Trophoblast cell (in vitro differentiated cells and primary cell): ENCODE results near the gene TIGAR.

ENCODE experiments used
- DNase-seq, 2 donors: peaks; one replicate each; pipeline ENCODE4 v3.0.0-alpha.2; 2016
- H2AFZ ChIP-seq: 2 replicates; pipeline ENCODE4 v1.6.1; 2013; ENCODE audit warnings: low read length, moderate library complexity, mild to moderate bottlenecking; ENCODE audit not compliant: insufficient read depth, poor library complexity
- H2AK5ac ChIP-seq: 2 replicates; pipeline ENCODE4 v1.6.1; 2013; ENCODE audit warnings: mild to moderate bottlenecking, low read length
- H2BK120ac ChIP-seq: 2 replicates; pipeline ENCODE4 v1.6.1; 2013; ENCODE audit warnings: low read length, mild to moderate bottlenecking, moderate library complexity; ENCODE audit not compliant: insufficient read depth, poor library complexity
- H2BK12ac ChIP-seq: 2 replicates; pipeline ENCODE4 v1.6.1; 2013; ENCODE audit warnings: mild to moderate bottlenecking, low read length, moderate library complexity
- H2BK5ac ChIP-seq: 2 replicates; pipeline ENCODE4 v1.6.1; 2013; ENCODE audit warnings: low read length, low read depth, moderate library complexity, mild to moderate bottlenecking; ENCODE audit not compliant: poor library complexity
- H3K14ac ChIP-seq: 2 replicates; pipeline ENCODE4 v1.6.1; 2013; ENCODE audit warnings: mild to moderate bottlenecking, low read length
- H3K18ac ChIP-seq: 2 replicates; pipeline ENCODE4 v1.6.1; 2013; ENCODE audit warnings: mild to moderate bottlenecking, low read length
- H3K23ac ChIP-seq: 2 replicates; pipeline ENCODE4 v1.6.1; 2013; ENCODE audit warnings: low read length
- H3K27ac ChIP-seq: 2 replicates; pipeline ENCODE4 v1.5.1; 2013; ENCODE audit warnings: low read depth, mild to moderate bottlenecking, inconsistent platforms, low read length, moderate library complexity
- H3K27me3 ChIP-seq: 2 replicates; pipeline ENCODE4 v1.6.1; 2013; ENCODE audit warnings: inconsistent platforms, mild to moderate bottlenecking, low read length, moderate library complexity; ENCODE audit not compliant: insufficient read depth
- H3K36me3 ChIP-seq, 2 experiments: 1 replicate in 1 of 2; 2 replicates in 1 of 2; pipeline ENCODE4 v1.6.1; 2013; ENCODE audit warnings: low read length in 2 of 2, mild to moderate bottlenecking in 2 of 2, moderate library complexity in 1 of 2; ENCODE audit not compliant: insufficient read depth in 2 of 2, control insufficient read depth in 1 of 2
- H3K4ac ChIP-seq: 2 replicates; pipeline ENCODE4 v1.6.1; 2013; ENCODE audit warnings: low read depth, mild to moderate bottlenecking, low read length, moderate library complexity
- H3K4me1 ChIP-seq, 2 experiments: 1 replicate in 1 of 2; 2 replicates in 1 of 2; pipeline ENCODE4 v1.6.1; 2013; ENCODE audit warnings: low read length in 2 of 2, mild to moderate bottlenecking in 2 of 2, moderate library complexity in 1 of 2; ENCODE audit not compliant: insufficient read depth in 2 of 2, control insufficient read depth in 1 of 2
- H3K4me2 ChIP-seq: 2 replicates; pipeline ENCODE4 v1.6.1; 2013; ENCODE audit warnings: inconsistent platforms, mild to moderate bottlenecking, low read length, moderate library complexity
- H3K4me3 ChIP-seq: 2 replicates; pipeline ENCODE4 v1.5.1; 2013; ENCODE audit warnings: mild to moderate bottlenecking, low read depth, low read length, inconsistent platforms
- H3K79me1 ChIP-seq: one replicate; pipeline ENCODE4 v1.6.1; 2013; ENCODE audit warnings: low read length
- H3K79me2 ChIP-seq: 2 replicates; pipeline ENCODE4 v1.6.1; 2013; ENCODE audit warnings: low read length, mild to moderate bottlenecking; ENCODE audit not compliant: control insufficient read depth, insufficient read depth, poor library complexity
- H3K9ac ChIP-seq: 2 replicates; pipeline ENCODE4 v1.6.1; 2013; ENCODE audit warnings: mild to moderate bottlenecking, low read length
- H3K9me3 ChIP-seq: 2 replicates; pipeline ENCODE4 v1.6.1; 2013; ENCODE audit warnings: low read depth, mild to moderate bottlenecking, control low read depth, inconsistent platforms, low read length; ENCODE audit not compliant: insufficient read depth
- H4K12ac ChIP-seq: 2 replicates; pipeline ENCODE4 v1.6.1; 2013; ENCODE audit warnings: low read depth, mild to moderate bottlenecking, low read length, moderate library complexity
- H4K8ac ChIP-seq: 2 replicates; pipeline ENCODE4 v1.6.1; 2013; ENCODE audit warnings: low read depth, mild to moderate bottlenecking, low read length, moderate library complexity
- H4K91ac ChIP-seq: one replicate; pipeline ENCODE4 v1.6.1; 2013; ENCODE audit warnings: low read depth, mild to moderate bottlenecking, low read length, moderate library complexity
- WGBS: extraction: QIAGEN DNeasy Blood & Tissue Kit; methylation state at CpG from one replicate; pipeline ENCODE4 v1.1.7; 2013; ENCODE audit warnings: missing lambda C conversion rate; ENCODE audit not compliant: insufficient read length, insufficient coverage; ENCODE audit errors: extremely low coverage; 5-methylcytosine and 5-hydroxymethylcytosine counted together

The TIGAR gene

GRCh38 chr12:4273652-4274395 is 47.2 kb upstream of the TIGAR start, which contains the start of gene CCND2:
Gene CCND2, plus strand, starts transcription at chr12:4273762. Its CDS starts 279 bp downstream, at chr12:4274041.
- H4K12ac ChIP-seq, result peak within 1 kb of the TSS; percentile 6
- no peak for DNase-seq
- H2BK12ac ChIP-seq, result peak within 1 kb of the TSS; percentile 74
- peaks cover 24% of the 10 kb centered on the region for H3K27me3 ChIP-seq
- H3K9me3 ChIP-seq, result peaks cover 1% of the 10 kb centered on the region
- H2BK5ac ChIP-seq, result peak within 1 kb of the TSS; percentile 42
- WGBS, result no CpG with 5 or more reads among the region's 52 CpGs
- H2AK5ac ChIP-seq, result no peak within 1 kb of the TSS
- H3K14ac ChIP-seq, result peak within 1 kb of the TSS; percentile 90
- peak within 1 kb of the TSS; percentile 76 for H4K8ac ChIP-seq
- H3K4me2 ChIP-seq, result peak within 1 kb of the TSS; percentile 94
- H3K23ac ChIP-seq, result no peak within 1 kb of the TSS
- H3K4me3 ChIP-seq, result peak within 1 kb of the TSS; percentile 96
- H3K9ac ChIP-seq, result peak within 1 kb of the TSS; percentile 83
- H4K91ac ChIP-seq, result peak within 1 kb of the TSS; percentile 89
- peaks cover 24 to 42% of the 10 kb centered on the region in 2 experiments for H3K4me1 ChIP-seq
- H3K4ac ChIP-seq, result peak within 1 kb of the TSS; percentile 59
- peaks cover 15% of the 10 kb centered on the region for H3K79me2 ChIP-seq
- peaks cover 41% of the 10 kb centered on the region for H3K79me1 ChIP-seq
- H2AFZ ChIP-seq, result peak within 1 kb of the TSS; percentile 42
- peak within 1 kb of the TSS; percentile 71 for H3K18ac ChIP-seq
- H3K27ac ChIP-seq, result peak within 1 kb of the TSS; percentile 3
- peaks cover 14 to 23% of the 10 kb centered on the region in 2 experiments for H3K36me3 ChIP-seq
- H2BK120ac ChIP-seq, result peak within 1 kb of the TSS; percentile 79

DNA sequence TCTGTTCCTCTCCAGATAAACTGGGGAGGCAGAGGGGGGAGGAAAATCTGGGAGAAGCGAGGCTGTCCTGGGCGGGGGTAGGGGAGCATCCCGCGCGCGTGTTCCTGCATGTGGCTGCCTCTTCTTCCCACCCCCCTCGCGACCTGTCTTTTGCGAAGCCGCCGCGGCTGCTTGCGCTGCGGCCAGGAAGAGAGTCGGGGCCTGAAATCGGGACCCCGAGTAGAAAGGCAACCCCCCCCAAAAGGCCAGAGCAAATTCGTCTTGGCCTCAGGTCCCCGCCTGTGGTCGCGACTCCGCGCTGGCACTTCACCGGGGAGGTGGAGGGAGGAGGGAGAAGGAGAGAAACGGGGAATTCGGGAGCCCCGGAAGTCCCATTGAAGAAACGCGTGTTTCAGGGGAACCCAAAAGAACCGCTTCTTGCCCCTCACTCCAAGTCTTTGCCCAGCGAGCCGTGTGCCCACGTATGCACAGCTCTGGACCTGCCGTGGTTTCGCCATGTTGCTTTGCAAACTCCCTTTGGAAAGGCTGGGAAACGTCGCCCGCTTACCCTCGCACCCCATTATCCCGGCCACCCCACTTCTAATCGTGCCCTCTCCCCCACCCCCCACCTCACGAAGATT is 46.5 kb upstream of the TIGAR start:
- H3K9ac ChIP-seq, result peak overlapping the region; percentile 83
- no peak for DNase-seq
- peak overlapping the region; percentile 60 for H3K18ac ChIP-seq
- H3K4me1 ChIP-seq, result peaks cover 24 to 45% of the 10 kb centered on the region in 2 experiments
- H3K79me2 ChIP-seq, result peaks cover 15% of the 10 kb centered on the region
- peaks cover 16 to 26% of the 10 kb centered on the region in 2 experiments for H3K36me3 ChIP-seq
- peak overlapping the region; percentile 42 for H2BK5ac ChIP-seq
- H3K23ac ChIP-seq, result no peak overlapping the region
- H3K9me3 ChIP-seq, result peaks cover 1% of the 10 kb centered on the region
- peak overlapping the region; percentile 48 for H2BK120ac ChIP-seq
- H4K91ac ChIP-seq, result peak overlapping the region; percentile 69
- peak overlapping the region; percentile 10 for H4K8ac ChIP-seq
- H3K14ac ChIP-seq, result peak overlapping the region; percentile 90
- H3K4me3 ChIP-seq, result peak overlapping the region; percentile 96
- WGBS, result no CpG with 5 or more reads among the region's 42 CpGs
- H3K79me1 ChIP-seq, result peaks cover 41% of the 10 kb centered on the region
- peak overlapping the region; percentile 94 for H3K4me2 ChIP-seq
- H2BK12ac ChIP-seq, result peak overlapping the region; percentile 7
- H2AFZ ChIP-seq, result no peak overlapping the region
- H3K27ac ChIP-seq, result no peak overlapping the region
- H3K4ac ChIP-seq, result peak overlapping the region; percentile 59
- H4K12ac ChIP-seq, result peak overlapping the region; percentile 1
- peaks cover 21% of the 10 kb centered on the region for H3K27me3 ChIP-seq
- no peak overlapping the region for H2AK5ac ChIP-seq

GRCh38 chr12:4275016-4275869 is 45.8 kb upstream of the TIGAR start:
- H2BK12ac ChIP-seq, result peak overlapping the region; percentile 34
- H3K36me3 ChIP-seq, result peaks cover 18 to 33% of the 10 kb centered on the region in 2 experiments
- peak overlapping the region; percentile 64 for H3K14ac ChIP-seq
- peak overlapping the region; percentile 63 for H2BK120ac ChIP-seq
- peak overlapping the region; percentile 94 for H3K4me2 ChIP-seq
- peak overlapping the region; percentile 69 for H4K8ac ChIP-seq
- H2AK5ac ChIP-seq, result no peak overlapping the region
- no peak overlapping the region for H3K27ac ChIP-seq
- peak overlapping the region; percentile 34 for H4K12ac ChIP-seq
- H4K91ac ChIP-seq, result peak overlapping the region; percentile 38
- H2AFZ ChIP-seq, result peak overlapping the region; percentile 35
- H3K23ac ChIP-seq, result no peak overlapping the region
- peaks cover 41% of the 10 kb centered on the region for H3K79me1 ChIP-seq
- H3K79me2 ChIP-seq, result peaks cover 15% of the 10 kb centered on the region
- peak overlapping the region; percentile 96 for H3K4me3 ChIP-seq
- H3K4me1 ChIP-seq, result peaks cover 20 to 41% of the 10 kb centered on the region in 2 experiments
- H3K9ac ChIP-seq, result peak overlapping the region; percentile 83
- H3K9me3 ChIP-seq, result peaks cover 1% of the 10 kb centered on the region
- H3K27me3 ChIP-seq, result peaks cover 15% of the 10 kb centered on the region
- H3K4ac ChIP-seq, result peak overlapping the region; percentile 60
- no peak for DNase-seq
- WGBS, result no CpG with 5 or more reads among the region's 43 CpGs
- H3K18ac ChIP-seq, result peak overlapping the region; percentile 64
- H2BK5ac ChIP-seq, result peak overlapping the region; percentile 73

DNA sequence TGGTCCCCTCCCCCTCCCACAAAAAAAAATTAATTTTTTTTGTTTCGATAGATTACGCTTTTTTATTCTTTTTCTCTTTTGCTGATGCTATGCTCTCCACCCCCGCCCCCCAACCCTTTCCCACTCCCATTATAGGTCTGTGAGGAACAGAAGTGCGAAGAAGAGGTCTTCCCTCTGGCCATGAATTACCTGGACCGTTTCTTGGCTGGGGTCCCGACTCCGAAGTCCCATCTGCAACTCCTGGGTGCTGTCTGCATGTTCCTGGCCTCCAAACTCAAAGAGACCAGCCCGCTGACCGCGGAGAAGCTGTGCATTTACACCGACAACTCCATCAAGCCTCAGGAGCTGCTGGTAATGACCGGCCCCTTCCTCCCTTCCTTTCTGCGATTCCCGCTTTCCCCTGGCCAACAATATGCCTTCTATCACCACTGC is 45.1 kb upstream of the TIGAR start:
- Histone ChIP-seq H2AK5ac (no peak overlapping the region), H3K79me2 (peaks cover 15% of the 10 kb centered on the region), H3K23ac (no peak overlapping the region), H4K12ac (no peak overlapping the region), H3K79me1 (peaks cover 38% of the 10 kb centered on the region), H2BK5ac (peak overlapping the region; percentile 43), H3K14ac (no peak overlapping the region), H2BK120ac (no peak overlapping the region), H3K36me3 (peaks cover 25 to 40% of the 10 kb centered on the region in 2 experiments), H3K18ac (peak overlapping the region; percentile 49), H3K27ac (no peak overlapping the region), H4K8ac (no peak overlapping the region), H2BK12ac (no peak overlapping the region), H3K9me3 (no peaks in the 10 kb centered on the region), H3K4me3 (peak overlapping the region; percentile 71), H4K91ac (no peak overlapping the region), H3K4me2 (peak overlapping the region; percentile 94), H3K27me3 (peaks cover 10% of the 10 kb centered on the region), H2AFZ (no peak overlapping the region), H3K9ac (peak overlapping the region; percentile 58), H3K4me1 (peaks cover 19 to 39% of the 10 kb centered on the region in 2 experiments), H3K4ac (peak overlapping the region; percentile 66)
- no CpG with 5 or more reads among the region's 14 CpGs for WGBS
- no peak for DNase-seq
